Muscle of leg (tissue), 11 donors: ENCODE data around the gene BTBD2. TPM values are rescaled to one million over a fixed set of nuclear protein-coding genes. Genes with fewer than 3 reads are reported as not detected.

Experiments used
- DNase-seq: peaks from one replicate; pipeline ENCODE4 v3.0.0; 2013
- H3K27ac ChIP-seq: one replicate; pipeline ENCODE4 v1.5.1; 2013; ENCODE audit warnings: mild to moderate bottlenecking, low read length, control low read depth
- H3K27me3 ChIP-seq: one replicate; pipeline ENCODE4 v1.6.1; 2013; ENCODE audit warnings: low read length; ENCODE audit not compliant: control insufficient read depth, insufficient read depth
- H3K36me3 ChIP-seq: one replicate; pipeline ENCODE4 v1.6.1; 2013; ENCODE audit warnings: low read length; ENCODE audit not compliant: control insufficient read depth, insufficient read depth
- H3K4me1 ChIP-seq: one replicate; pipeline ENCODE4 v1.6.1; 2013; ENCODE audit warnings: low read length; ENCODE audit not compliant: control insufficient read depth, insufficient read depth
- H3K4me3 ChIP-seq: one replicate; pipeline ENCODE4 v1.5.1; 2013; ENCODE audit warnings: low read length, control low read depth
- H3K9me3 ChIP-seq: replicated peaks from 2 replicates; pipeline ENCODE4 v1.6.1; 2013; ENCODE audit warnings: low read depth, low read length; ENCODE audit not compliant: control insufficient read depth
- WGBS: methylation state at CpG from one replicate; pipeline ENCODE4 v1.1.5; 2013; ENCODE audit warnings: missing lambda C conversion rate; ENCODE audit not compliant: insufficient coverage; 5-methylcytosine and 5-hydroxymethylcytosine counted together
- polyA plus RNA-seq, 8 donors: library from polyadenylated mRNA; unstranded; fragments of 120-200 nt; gene quantifications; one replicate each; pipeline versions ENCODE4 v1.2.1 to v1.2.3, GENCODE V29; 2013; ENCODE audit warnings: inconsistent platforms in 1 of 8, low replicate concordance in 1 of 8; ENCODE audit not compliant: insufficient read length in 8 of 8, insufficient read depth in 1 of 8
- total RNA-seq: library from RNA; stranded (reverse); fragments of 120-200 nt; gene quantifications from one replicate; pipeline ENCODE4 v1.2.4, GENCODE V29; 2013

The BTBD2 gene
- total and polyA plus RNA-seq, 9 donors, result 28.6 to 87.5 (median 74.0) TPM

DNA sequence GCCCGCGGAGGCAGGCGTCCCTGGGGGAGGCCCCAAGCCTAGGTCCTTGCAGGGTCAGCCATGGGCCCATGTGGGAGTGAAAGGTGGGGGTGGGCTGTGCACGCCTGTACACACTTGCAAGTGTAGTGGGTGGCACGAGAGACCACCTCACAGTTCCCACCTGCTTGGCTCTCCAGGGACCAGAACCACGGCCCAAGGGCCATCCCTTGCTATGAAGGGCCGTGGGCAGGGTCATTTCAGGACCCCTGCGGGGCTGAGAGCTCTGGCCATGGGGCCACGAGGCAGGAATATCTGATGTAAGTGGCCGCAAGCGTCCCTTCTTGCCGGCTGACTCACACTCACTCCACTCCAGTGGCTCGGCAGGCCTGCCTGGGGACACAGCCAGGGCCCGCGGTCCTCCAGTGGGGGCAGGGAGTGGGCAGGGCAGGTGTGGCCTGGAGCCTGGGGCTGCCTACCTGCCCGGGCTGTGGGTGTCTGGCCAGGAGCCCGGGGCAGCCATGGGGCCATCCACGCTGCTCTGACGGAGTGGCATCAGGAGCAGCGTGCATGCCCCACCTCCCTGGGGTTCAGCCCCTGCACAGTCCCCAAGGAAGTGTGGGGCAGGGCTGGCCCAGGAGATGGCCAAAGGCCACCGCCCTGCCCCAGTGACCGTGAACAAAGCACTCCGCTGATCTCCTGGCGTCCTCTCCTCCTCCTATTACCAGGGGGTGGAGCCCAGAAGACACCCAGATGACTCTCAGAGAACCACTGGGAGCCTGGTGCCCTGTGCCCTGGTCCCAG, 44.1 kb upstream of the BTBD2 start:
- peak overlapping the region; percentile 96 for H3K27ac ChIP-seq
- peaks cover 60% of the 10 kb centered on the region for H3K4me1 ChIP-seq
- 58% methylated on average over 12 of the region's 24 CpGs for WGBS
- peak overlapping the region; percentile 5 for H3K4me3 ChIP-seq
- no peak for DNase-seq
- H3K27me3 ChIP-seq, result no peaks in the 10 kb centered on the region
- H3K36me3 ChIP-seq, result no peaks in the 10 kb centered on the region
- H3K9me3 ChIP-seq, result no peaks in the 10 kb centered on the region

DNA sequence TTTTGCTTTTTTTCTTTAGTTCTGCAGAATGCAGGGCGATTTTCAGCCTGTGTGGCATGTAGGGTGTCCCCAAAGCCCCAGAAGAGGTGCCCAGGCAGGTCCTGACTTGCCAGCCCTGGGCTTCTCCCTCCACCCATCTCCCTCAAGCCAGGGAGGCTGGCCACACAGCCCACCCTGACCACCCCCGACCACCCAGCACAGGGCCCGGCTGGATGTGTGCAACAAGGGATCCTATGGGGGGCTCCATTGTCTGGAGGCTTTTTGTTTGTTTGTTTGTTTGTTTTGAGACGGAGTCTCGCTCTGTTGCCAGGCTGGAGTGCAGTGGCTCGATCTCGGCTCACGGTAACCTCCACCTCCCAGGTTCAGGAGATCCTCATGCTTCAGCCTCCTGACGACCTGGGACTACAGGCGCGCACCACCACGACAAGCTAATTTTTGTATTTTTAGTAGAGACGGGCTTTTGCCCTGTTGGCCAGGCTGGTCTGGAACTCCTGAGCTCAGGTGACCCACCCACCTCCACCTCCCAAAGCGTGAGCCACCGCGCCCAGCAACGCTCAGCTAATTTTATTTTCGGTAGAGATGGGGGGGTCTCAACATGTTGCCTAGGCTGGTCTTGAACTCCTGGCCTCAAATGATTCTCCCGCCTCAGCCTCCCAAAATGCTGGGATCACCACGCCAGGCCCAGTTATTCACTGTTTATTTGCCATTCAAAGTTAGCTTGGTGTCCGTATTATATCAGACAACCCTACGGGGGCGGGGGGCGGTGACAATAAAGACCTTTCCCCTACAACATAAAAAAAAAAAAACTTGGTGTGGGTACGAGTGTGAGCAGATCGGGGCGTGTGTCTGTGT, 43.3 kb upstream of the BTBD2 start:
- 90% methylated on average over 11 of the region's 27 CpGs for WGBS
- DNase-seq, result peak; percentile 8
- Histone ChIP-seq H3K4me1 (peaks cover 52% of the 10 kb centered on the region), H3K9me3 (no peaks in the 10 kb centered on the region), H3K27me3 (no peaks in the 10 kb centered on the region), H3K4me3 (no peak overlapping the region), H3K27ac (peak overlapping the region; percentile 96), H3K36me3 (no peaks in the 10 kb centered on the region)

DNA sequence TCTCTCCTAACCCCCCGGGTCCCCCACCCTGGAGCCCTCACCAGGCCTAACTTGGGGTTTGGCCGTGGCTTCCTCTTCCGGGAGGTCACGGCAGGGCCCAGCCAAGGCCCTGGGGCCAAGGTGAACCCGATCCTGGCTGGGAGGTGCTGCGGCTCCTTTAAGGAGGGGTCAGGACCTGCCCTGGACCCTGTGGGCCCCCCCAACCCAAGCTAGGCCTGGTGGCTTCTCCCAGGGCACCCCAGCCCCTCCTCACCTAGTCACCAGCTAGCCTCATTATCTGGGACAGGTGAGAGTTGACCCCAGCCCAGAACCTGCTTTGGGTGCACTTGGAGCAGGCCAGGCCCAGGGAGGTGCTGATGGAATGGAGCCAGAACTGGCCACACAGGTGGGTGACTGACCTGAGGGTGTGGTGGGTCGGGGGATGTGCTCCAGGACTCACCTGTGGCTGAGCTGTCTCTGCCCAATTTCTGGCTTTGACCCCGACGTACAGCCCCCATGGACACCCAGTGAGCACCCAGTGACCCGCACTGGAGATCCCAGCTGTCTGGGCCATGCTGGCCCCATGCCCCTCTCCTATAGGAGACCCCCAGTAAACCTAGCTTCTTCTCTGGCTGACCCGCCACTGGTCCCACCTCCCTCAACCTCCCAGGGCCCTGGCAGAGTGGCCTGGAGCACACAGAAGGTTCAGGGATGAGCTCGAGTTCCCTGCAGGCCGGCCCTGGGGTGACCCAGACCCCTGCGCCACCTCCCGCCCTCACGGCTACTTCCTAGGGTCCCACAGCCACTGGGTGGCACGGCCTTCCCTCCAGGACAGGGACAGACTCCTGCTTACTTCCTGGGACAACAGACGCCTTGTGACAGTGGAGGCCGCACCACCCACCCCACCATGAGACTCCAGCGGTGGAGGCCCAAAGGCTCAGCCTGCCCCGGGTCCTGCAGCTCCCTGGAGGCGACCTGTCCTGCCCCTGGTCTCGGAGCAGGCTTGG, 42.3 kb upstream of the BTBD2 start:
- WGBS, result 83% methylated on average over 23 of the region's 23 CpGs
- no peaks in the 10 kb centered on the region for H3K27me3 ChIP-seq
- DNase-seq, result no peak
- peaks cover 48% of the 10 kb centered on the region for H3K4me1 ChIP-seq
- H3K4me3 ChIP-seq, result no peak overlapping the region
- peak overlapping the region; percentile 42 for H3K27ac ChIP-seq
- no peaks in the 10 kb centered on the region for H3K36me3 ChIP-seq
- H3K9me3 ChIP-seq, result no peaks in the 10 kb centered on the region

DNA sequence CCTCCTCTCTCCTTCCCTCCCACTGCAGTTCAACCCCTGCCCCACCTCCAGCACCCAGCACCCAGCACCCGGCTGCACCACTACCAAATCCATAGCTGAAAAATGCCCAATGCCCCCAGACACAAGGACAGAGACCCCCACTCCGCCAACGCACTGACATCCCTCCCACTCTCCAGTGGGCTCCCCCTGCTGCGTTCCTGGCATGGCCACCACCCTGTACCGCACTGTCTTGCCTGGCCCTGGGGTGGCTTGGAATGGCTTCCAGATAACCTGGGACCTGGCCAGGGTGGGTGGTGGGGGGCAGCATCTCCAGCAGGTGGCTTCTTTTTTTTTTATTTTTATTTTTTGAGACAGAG, 41.3 kb upstream of the BTBD2 start:
- H3K27ac ChIP-seq, result peak overlapping the region; percentile 47
- H3K27me3 ChIP-seq, result no peaks in the 10 kb centered on the region
- H3K36me3 ChIP-seq, result no peaks in the 10 kb centered on the region
- 22% methylated on average over 1 of the region's 5 CpGs for WGBS
- H3K9me3 ChIP-seq, result no peaks in the 10 kb centered on the region
- H3K4me1 ChIP-seq, result peaks cover 43% of the 10 kb centered on the region
- H3K4me3 ChIP-seq, result no peak overlapping the region
- no peak for DNase-seq

DNA sequence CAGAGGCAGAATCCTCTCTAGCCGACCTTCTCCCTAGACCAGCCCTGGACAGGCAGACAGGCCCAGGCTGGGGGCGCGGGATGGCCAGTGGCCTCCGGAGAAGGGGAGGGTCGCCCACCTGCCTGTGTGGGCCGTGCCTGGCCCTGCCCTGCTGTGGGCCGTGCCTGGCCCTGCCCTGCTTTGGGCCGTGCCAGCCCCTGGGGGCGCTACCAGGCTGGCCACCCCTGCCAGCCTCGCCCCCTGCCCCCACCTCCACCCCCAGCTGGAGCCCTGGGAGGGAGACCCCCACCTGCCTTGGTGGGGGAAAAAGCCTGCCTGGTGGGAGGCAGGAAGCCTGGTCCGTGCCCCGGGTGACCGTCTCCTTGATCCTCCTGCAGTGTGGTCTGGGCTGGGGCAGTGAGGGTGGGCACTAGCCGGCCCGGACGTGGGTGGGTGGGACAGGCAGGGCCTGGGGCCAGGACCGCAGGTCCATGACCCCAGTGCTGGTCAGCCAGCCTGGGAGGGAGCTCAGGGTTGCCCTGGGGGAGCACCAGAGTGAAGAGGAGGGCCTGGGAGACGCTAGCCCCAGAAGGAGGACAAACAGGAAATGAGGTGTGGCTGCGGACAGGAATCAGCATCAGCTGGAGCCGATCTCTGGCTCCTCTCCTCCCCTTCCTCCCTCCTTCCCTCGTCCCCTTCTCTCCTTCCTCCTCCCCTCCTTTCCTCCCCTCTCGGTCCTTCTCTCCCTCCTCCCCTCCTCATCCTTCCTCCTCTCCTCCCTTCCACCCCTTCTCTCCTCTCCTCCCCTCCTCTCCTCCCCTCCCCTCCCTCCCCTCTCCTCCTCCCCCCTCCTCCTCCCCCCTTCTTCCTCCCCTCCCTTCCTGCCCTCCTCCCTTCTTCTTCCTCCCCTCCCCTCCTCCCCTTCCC, 40.7 kb upstream of the BTBD2 start:
- 17% methylated on average over 14 of the region's 22 CpGs for WGBS
- Histone ChIP-seq H3K9me3 (no peaks in the 10 kb centered on the region), H3K36me3 (no peaks in the 10 kb centered on the region), H3K4me1 (peaks cover 47% of the 10 kb centered on the region), H3K27me3 (no peaks in the 10 kb centered on the region), H3K4me3 (peak overlapping the region; percentile 17), H3K27ac (peak overlapping the region; percentile 89)
- peak; percentile 95 for DNase-seq

DNA sequence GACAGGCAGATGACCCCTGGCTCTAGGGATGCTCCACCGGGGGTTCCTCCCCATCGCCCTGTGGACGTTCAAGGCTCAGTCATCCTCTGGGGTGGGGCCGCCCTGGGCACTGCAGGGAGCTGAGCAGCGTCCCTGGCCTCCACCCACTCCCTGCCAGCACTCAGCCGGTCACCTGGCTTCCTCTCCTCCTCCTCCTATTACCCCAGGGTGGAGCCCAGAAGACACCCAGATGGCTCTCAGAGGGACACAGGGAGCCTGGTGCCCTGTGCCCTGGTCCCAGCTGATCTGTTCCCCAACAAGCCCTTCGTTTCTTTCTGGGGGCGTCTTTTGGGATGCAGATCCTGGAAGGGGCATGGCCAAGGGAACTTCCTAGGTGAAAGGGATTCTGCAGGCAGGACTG, 39.2 kb upstream of the BTBD2 start:
- no peak overlapping the region for H3K27ac ChIP-seq
- WGBS, result 70% methylated on average over 6 of the region's 8 CpGs
- no peak overlapping the region for H3K4me3 ChIP-seq
- H3K9me3 ChIP-seq, result no peaks in the 10 kb centered on the region
- H3K36me3 ChIP-seq, result no peaks in the 10 kb centered on the region
- no peak for DNase-seq
- peaks cover 39% of the 10 kb centered on the region for H3K4me1 ChIP-seq
- no peaks in the 10 kb centered on the region for H3K27me3 ChIP-seq

DNA sequence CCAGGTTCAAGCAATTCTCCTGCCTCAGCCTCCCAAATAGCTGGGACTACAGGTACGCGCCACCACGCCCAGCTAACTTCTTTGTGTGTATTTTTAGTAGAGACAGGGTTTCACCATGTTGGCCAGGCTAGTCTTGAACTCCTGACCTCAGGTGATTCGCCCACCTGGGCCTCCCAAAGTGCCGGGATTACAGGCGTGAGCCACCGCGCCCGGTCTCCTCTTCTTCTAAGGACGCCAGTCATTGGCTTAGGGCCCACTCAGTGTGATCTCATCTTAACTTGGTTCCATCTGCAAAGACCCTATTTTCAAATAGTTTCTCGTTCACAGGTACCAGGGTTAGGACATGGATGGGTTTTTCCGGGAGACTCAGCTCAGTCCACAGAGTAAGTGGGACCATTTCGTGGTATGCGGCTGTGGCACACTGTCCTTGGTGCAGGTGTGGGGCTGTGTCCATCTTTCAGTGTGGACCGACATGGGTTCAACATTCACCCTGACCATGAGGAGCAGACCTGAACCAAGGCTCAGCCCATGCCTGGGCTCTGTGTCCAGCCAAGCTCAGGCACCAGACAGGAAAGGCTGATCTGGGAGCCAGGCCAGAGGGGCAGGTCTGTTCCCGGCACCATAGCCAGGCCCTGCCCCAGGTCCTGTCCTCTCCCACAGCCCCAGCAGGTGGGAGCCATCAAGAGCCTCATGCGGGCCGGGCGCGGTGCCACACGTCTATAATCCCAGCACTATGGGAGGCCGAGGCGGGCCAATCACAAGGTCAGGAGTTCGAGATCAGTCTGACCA, 38.3 kb upstream of the BTBD2 start:
- H3K27ac ChIP-seq, result no peak overlapping the region
- H3K36me3 ChIP-seq, result peaks cover 6% of the 10 kb centered on the region
- H3K4me1 ChIP-seq, result peaks cover 41% of the 10 kb centered on the region
- WGBS, result 80% methylated on average over 17 of the region's 24 CpGs
- no peaks in the 10 kb centered on the region for H3K9me3 ChIP-seq
- peak; percentile 54 for DNase-seq
- H3K27me3 ChIP-seq, result no peaks in the 10 kb centered on the region
- H3K4me3 ChIP-seq, result no peak overlapping the region

DNA sequence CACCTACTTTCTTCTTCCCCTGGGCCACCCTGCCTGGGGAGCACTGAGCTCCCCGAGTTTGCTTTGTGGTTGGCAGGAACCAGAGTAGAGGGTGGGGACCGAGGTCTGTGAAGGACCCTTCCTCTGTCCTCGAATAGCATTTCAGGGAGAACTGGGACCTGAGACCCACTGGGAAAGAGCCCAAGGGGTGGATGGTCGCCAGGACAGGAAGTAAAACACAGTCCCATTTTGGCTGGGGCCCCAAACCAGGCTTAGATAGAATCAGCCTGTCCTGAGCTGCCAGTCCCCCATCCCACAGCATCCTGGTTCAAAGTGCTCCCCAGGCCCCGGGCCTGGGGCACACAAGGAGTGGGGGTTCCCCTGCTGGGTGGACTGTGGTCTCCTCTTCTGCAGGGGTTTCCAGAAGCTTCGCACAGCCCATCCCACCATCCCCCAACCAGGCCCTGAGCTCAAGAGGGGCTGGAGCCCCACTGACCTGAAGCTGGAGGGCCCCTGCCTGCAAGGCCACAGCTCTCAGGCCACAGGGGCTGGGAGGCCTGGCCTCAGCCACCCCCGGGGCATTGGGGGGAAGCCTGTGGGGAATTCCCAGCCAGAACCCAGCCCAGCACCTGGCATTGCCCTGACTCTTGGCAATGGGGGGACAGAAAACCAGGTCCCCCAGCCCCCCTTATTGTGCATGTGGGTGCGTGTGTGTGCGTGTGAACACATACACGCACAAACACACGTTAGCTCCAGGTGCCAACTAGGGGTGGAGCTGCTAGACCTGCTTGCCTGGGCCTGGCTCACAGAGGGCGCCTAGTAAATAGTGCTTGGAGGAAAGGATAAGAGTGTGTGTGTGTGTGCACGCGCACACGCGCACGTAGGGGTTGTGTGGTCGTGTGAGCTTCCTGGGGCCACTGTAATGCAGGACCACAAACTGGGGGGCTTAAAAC, 36.5 kb upstream of the BTBD2 start:
- Histone ChIP-seq H3K27me3 (no peaks in the 10 kb centered on the region), H3K4me3 (no peak overlapping the region), H3K36me3 (peaks cover 19% of the 10 kb centered on the region), H3K9me3 (no peaks in the 10 kb centered on the region), H3K4me1 (peaks cover 57% of the 10 kb centered on the region), H3K27ac (peak overlapping the region; percentile 85)
- WGBS, result 58% methylated on average over 12 of the region's 18 CpGs
- DNase-seq, result no peak
